Loucy (cell line): ENCODE measurements around the gene MPL.

Experiments
- H2AFZ ChIP-seq: fragments of 200-600 bp; sonication (generic); 2 replicates; pipeline ENCODE4 v1.6.0; 2016; ENCODE audit warnings: antibody characterized with exemption, mild to moderate bottlenecking, low read length, moderate library complexity
- H3F3A ChIP-seq: fragments of 200-600 bp; 2 replicates; pipeline ENCODE4 v1.6.0; 2016; ENCODE audit warnings: antibody characterized with exemption, low read depth, mild to moderate bottlenecking
- H3K27me3 ChIP-seq: fragments of 200-600 bp; sonication (generic); 2 replicates; pipeline ENCODE4 v1.6.1; 2014; ENCODE audit warnings: low read length, mild to moderate bottlenecking; ENCODE audit not compliant: insufficient read depth, poor library complexity, severe bottlenecking
- H3K36me3 ChIP-seq: fragments of 200-600 bp; sonication (generic); 2 replicates; pipeline ENCODE4 v1.6.1; 2016; ENCODE audit warnings: low read length; ENCODE audit not compliant: insufficient read depth
- H3K4me1 ChIP-seq: fragments of 200-600 bp; sonication (generic); 2 replicates; pipeline ENCODE4 v1.5.1; 2014; ENCODE audit warnings: low read length, mild to moderate bottlenecking; ENCODE audit not compliant: insufficient read depth, poor library complexity, severe bottlenecking
- H3K4me2 ChIP-seq: fragments of 200-600 bp; sonication (generic); 2 replicates; pipeline ENCODE4 v1.6.0; 2014; ENCODE audit warnings: antibody characterized with exemption, low read length, low read depth, mild to moderate bottlenecking; ENCODE audit not compliant: poor library complexity, severe bottlenecking
- H3K4me3 ChIP-seq: fragments of 200-600 bp; sonication (generic); 2 replicates; pipeline ENCODE4 v1.5.1; 2014; ENCODE audit warnings: low read length, mild to moderate bottlenecking, mixed read lengths; ENCODE audit not compliant: poor library complexity, severe bottlenecking
- H3K79me2 ChIP-seq: fragments of 200-600 bp; sonication (generic); 2 replicates; pipeline ENCODE4 v1.6.1; 2014; ENCODE audit warnings: low read length; ENCODE audit not compliant: insufficient read depth
- H3K9ac ChIP-seq: fragments of 200-600 bp; sonication (generic); 2 replicates; pipeline ENCODE4 v1.6.0; 2014; ENCODE audit warnings: mild to moderate bottlenecking, low read depth, low read length, moderate library complexity; ENCODE audit not compliant: poor library complexity, severe bottlenecking
- H3K9me2 ChIP-seq: fragments of 200-600 bp; sonication (generic); replicated peaks from 2 replicates; pipeline ENCODE4 v1.6.1; 2016; ENCODE audit warnings: low read depth, low read length, mixed read lengths
- H3K9me3 ChIP-seq: fragments of 200-600 bp; sonication (generic); 2 replicates; pipeline ENCODE4 v1.6.1; 2014; ENCODE audit warnings: mild to moderate bottlenecking, antibody characterized with exemption, low read length, low read depth; ENCODE audit not compliant: insufficient read depth
- H4K20me1 ChIP-seq: fragments of 200-600 bp; sonication (generic); 2 replicates; pipeline ENCODE4 v1.6.0; 2014; ENCODE audit warnings: antibody characterized with exemption, low read length, mild to moderate bottlenecking; ENCODE audit not compliant: insufficient read depth, poor library complexity, severe bottlenecking
- EZH2phosphoT487 ChIP-seq: fragments of 200-600 bp; IDR thresholded peaks from 2 replicates; pipeline ENCODE4 v1.6.1; 2018; ENCODE audit warnings: antibody characterized with exemption, mild to moderate bottlenecking, moderate library complexity, borderline replicate concordance
- TF ChIP-seq, protein P1 (sequence below): fragments of 200-600 bp; sonication (generic); conservative IDR thresholded peaks from 2 replicates; pipeline ENCODE4 v1.5.1; 2014; ENCODE audit warnings: mild to moderate bottlenecking, antibody characterized with exemption, low read length

Gene MPL

GRCh38 chr1:43302201-43302600, 35.4 kb upstream of the MPL start:
- no peak overlapping the region for H3K4me3 ChIP-seq
- no peaks in the 10 kb centered on the region for H3K9me3 ChIP-seq
- peak overlapping the region; percentile 45 for H3K4me2 ChIP-seq
- H2AFZ ChIP-seq, result no peak overlapping the region
- peaks cover 12% of the 10 kb centered on the region for H3K4me1 ChIP-seq
- H3K9me2 ChIP-seq, result no peaks in the 10 kb centered on the region
- no peaks in the 10 kb centered on the region for H3K27me3 ChIP-seq
- H3F3A ChIP-seq, result no peaks in the 10 kb centered on the region
- no peaks in the 10 kb centered on the region for H4K20me1 ChIP-seq
- no peaks in the 10 kb centered on the region for H3K36me3 ChIP-seq
- no peaks in the 10 kb centered on the region for H3K79me2 ChIP-seq
- H3K9ac ChIP-seq, result no peak overlapping the region
- TF ChIP-seq EZH2phosphoT487, result no peak
- TF ChIP-seq, protein P1, sequence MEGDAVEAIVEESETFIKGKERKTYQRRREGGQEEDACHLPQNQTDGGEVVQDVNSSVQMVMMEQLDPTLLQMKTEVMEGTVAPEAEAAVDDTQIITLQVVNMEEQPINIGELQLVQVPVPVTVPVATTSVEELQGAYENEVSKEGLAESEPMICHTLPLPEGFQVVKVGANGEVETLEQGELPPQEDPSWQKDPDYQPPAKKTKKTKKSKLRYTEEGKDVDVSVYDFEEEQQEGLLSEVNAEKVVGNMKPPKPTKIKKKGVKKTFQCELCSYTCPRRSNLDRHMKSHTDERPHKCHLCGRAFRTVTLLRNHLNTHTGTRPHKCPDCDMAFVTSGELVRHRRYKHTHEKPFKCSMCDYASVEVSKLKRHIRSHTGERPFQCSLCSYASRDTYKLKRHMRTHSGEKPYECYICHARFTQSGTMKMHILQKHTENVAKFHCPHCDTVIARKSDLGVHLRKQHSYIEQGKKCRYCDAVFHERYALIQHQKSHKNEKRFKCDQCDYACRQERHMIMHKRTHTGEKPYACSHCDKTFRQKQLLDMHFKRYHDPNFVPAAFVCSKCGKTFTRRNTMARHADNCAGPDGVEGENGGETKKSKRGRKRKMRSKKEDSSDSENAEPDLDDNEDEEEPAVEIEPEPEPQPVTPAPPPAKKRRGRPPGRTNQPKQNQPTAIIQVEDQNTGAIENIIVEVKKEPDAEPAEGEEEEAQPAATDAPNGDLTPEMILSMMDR, result no peak

DNA sequence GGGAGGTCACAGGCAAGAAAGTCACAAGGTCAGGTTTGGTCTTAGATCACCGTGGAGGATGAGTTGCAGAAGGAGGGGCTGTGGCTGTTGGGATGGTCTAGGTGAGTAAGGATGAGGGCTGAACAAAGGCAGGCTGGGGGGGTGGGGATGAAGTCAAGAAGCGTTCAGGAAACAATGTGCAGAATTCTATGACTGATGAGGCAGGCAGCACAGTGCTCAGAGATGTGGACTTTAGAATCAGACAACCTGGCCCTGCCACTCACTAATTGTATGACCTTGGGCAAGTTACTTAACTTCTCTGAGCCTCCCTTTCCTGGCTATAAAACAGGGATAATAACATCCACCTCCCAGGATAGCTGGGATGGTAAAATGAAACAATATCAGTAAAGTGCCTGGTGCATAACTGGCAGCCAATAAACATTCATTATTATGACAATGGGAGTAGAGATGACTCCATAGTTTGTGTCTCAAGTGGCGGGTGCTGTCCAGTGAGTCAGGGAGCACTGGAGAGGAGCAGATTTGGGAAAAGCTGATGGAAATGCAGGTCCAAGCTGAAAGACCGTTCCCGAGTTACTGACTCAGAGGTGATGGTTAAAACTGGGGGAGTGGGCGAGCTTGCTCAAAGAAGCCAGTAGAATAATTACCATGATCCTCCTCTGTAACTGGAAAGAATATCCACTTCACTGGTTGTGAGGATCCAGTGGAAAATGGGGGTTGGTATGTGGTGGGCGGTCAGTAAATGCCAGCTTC, 34.7 kb upstream of the MPL start:
- Histone ChIP-seq H3K27me3 (no peaks in the 10 kb centered on the region), H3K36me3 (no peaks in the 10 kb centered on the region), H2AFZ (no peak overlapping the region), H3K9me2 (no peaks in the 10 kb centered on the region), H4K20me1 (no peaks in the 10 kb centered on the region), H3K9ac (no peak overlapping the region), H3K4me3 (no peak overlapping the region), H3K9me3 (no peaks in the 10 kb centered on the region), H3K4me2 (peak overlapping the region; percentile 16), H3K79me2 (no peaks in the 10 kb centered on the region), H3F3A (no peaks in the 10 kb centered on the region), H3K4me1 (peaks cover 12% of the 10 kb centered on the region)
- TF ChIP-seq EZH2phosphoT487, result no peak
- TF ChIP-seq, protein P1, result no peak

DNA sequence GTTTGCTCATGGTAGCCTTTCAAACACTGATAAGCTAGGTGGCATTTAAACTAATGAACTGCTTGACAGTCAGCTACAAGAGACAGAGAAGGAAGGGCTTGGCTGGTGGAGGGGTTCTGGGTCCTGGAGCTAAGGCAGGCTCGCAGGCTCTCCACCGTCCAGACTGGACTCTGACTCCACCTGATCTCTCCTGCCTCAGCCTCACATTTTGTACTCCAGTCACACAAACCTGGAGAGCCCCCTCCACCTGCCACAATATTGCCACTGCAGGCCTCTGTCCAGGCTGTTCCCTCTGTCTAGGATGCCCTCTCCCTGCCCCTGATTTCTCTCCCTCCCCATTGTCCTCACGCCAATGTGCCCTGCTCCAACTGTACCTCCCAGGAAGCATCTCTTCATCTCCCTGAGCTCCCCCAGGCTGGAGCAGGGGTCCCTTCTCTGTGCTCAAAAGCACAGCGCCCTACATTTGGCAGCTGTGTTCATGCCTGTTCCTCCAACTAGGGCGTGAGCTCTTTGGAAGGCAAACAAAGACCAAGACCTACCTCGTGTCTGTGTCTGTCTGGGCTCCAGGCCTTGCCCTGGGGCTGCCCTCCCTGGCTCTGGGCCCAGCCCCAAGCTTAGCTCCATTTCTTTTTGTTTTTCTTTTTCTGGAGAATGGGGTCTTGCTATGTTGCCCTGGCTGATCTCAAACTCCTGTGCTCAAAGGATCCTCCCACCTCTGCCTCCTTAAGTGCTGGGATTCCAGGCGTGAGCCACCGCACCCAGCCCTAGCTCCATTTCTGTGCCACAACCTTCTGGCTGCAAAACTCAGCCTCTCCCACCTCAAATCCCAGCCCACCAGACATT, 33.9 kb upstream of the MPL start:
- H3K9ac ChIP-seq, result no peak overlapping the region
- H3K36me3 ChIP-seq, result no peaks in the 10 kb centered on the region
- no peak overlapping the region for H2AFZ ChIP-seq
- H3K9me2 ChIP-seq, result no peaks in the 10 kb centered on the region
- no peaks in the 10 kb centered on the region for H3K27me3 ChIP-seq
- H3K4me1 ChIP-seq, result peaks cover 12% of the 10 kb centered on the region
- H3F3A ChIP-seq, result no peaks in the 10 kb centered on the region
- H3K79me2 ChIP-seq, result no peaks in the 10 kb centered on the region
- H3K9me3 ChIP-seq, result no peaks in the 10 kb centered on the region
- no peak for TF ChIP-seq EZH2phosphoT487
- TF ChIP-seq, protein P1, result no peak
- no peak overlapping the region for H3K4me2 ChIP-seq
- H3K4me3 ChIP-seq, result no peak overlapping the region
- H4K20me1 ChIP-seq, result no peaks in the 10 kb centered on the region
